Measurements from ENCODE around the gene SRSF11. TPM values are rescaled to one million over a fixed set of nuclear protein-coding genes. Genes with fewer than 3 reads are reported as not detected.

The SRSF11 gene
- total RNA-seq, 2 donors from 2014 or later = 157 to 174 TPM

DNA sequence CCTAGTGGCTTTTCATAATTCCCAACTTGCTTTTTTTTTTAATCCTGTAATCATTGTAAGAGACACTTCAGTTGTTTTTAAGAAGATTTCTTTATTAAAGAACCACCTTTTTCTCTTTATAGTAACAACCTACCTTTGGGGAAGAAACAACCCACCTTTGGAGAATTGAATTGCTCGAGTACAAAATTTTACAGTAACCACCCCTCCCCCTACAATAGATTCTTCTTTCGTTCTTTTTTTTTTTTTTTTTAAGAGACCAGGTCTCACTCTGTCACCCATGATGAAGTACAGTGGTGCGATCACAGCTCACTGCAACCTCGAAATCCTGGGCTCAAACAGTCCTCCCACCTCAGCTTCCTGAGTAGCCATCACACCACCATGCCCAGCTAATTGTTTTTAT lies 13.7 kb upstream of the SRSF11 start:
- WGBS, 2 donors = 76 to 77% methylated on average over 4 of the region's 4 CpGs
- TF ChIP-seq POLR2A (IDR thresholded peaks at IDR 0.05) = no peak
- TF ChIP-seq CTCF (IDR thresholded peaks at IDR 0.05) = no peak
- no peak overlapping the region for H3K4me3 ChIP-seq
- H3K9me3 ChIP-seq = no peaks in the 10 kb centered on the region
- H3K36me3 ChIP-seq (replicated peaks in 1 of 2; ENCODE audit: insufficient read depth in 1 of 2, low read depth in 2 of 2) = no peaks in the 10 kb centered on the region
- H3K27me3 ChIP-seq = no peaks in the 10 kb centered on the region
- intact Hi-C loops (cut with DNase I) = no loop called here
- ATAC-seq = no peak
- peaks cover 29% of the 10 kb centered on the region for H3K4me1 ChIP-seq
- no peak overlapping the region for H3K27ac ChIP-seq
- no peak for DNase-seq

DNA sequence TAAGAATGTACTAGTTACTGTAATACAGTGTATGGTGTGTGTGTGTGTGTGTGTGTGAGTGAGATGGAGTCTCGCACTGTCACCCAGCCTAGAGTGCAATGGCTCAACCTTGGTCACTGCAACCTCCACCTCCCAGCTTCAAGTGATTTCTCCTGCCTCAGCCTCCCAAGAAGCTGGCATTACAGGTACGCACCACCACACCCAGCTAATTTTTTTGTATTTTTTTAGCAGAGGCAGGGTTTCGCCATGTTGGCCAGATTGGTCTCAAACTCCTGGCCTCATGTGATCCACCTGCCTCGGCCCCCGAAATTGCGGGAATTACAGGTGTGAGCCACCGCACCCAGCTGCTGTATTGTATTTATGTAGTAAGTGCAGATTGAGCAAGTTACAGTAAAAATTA lies 12.9 kb upstream of the SRSF11 start:
- 91 to 94% methylated on average over 7 of the region's 7 CpGs for WGBS, 2 donors

GRCh38 chr1:70210820-70211219 lies 10.4 kb upstream of the SRSF11 start:
- TF ChIP-seq POLR2A (IDR thresholded peaks at IDR 0.05) (no peak), CTCF (IDR thresholded peaks at IDR 0.05) (no peak)
- DNase-seq (no peak), ATAC-seq (no peak)
- Histone ChIP-seq H3K4me1 (peaks cover 16% of the 10 kb centered on the region), H3K9me3 (no peaks in the 10 kb centered on the region), H3K36me3 (replicated peaks in 1 of 2; ENCODE audit: insufficient read depth in 1 of 2, low read depth in 2 of 2) (no peaks in the 10 kb centered on the region), H3K27ac (no peak overlapping the region), H3K4me3 (no peak overlapping the region), H3K27me3 (no peaks in the 10 kb centered on the region)
- 74 to 81% methylated on average over 1 of the region's 1 CpG for WGBS, 2 donors
- intact Hi-C loops (cut with DNase I) = no loop called here

More for the DNA sequence above, 12.9 kb upstream of the SRSF11 start:
- H3K9me3 ChIP-seq = no peaks in the 10 kb centered on the region
- H3K27me3 ChIP-seq = no peaks in the 10 kb centered on the region
- no peak overlapping the region for H3K4me3 ChIP-seq
- no peak overlapping the region for H3K27ac ChIP-seq
- ATAC-seq (no peak), DNase-seq (no peak)
- H3K4me1 ChIP-seq = peaks cover 29% of the 10 kb centered on the region
- TF ChIP-seq CTCF (IDR thresholded peaks at IDR 0.05) = no peak
- no peak for TF ChIP-seq POLR2A (IDR thresholded peaks at IDR 0.05)
- intact Hi-C loops (cut with DNase I) = no loop called here
- H3K36me3 ChIP-seq (replicated peaks in 1 of 2; ENCODE audit: insufficient read depth in 1 of 2, low read depth in 2 of 2) = no peaks in the 10 kb centered on the region

GRCh38 chr1:70211541-70211940 lies 9.6 kb upstream of the SRSF11 start:
- Histone ChIP-seq H3K27me3 (no peaks in the 10 kb centered on the region), H3K4me1 (peaks cover 13% of the 10 kb centered on the region), H3K36me3 (replicated peaks in 1 of 2; ENCODE audit: insufficient read depth in 1 of 2, low read depth in 2 of 2) (no peaks in the 10 kb centered on the region), H3K9me3 (no peaks in the 10 kb centered on the region), H3K27ac (no peak overlapping the region), H3K4me3 (no peak overlapping the region)
- DNase-seq (no peak), ATAC-seq (no peak)
- intact Hi-C loops (cut with DNase I) = no loop called here
- TF ChIP-seq POLR2A (IDR thresholded peaks at IDR 0.05) (no peak), CTCF (IDR thresholded peaks at IDR 0.05) (no peak)

DNA sequence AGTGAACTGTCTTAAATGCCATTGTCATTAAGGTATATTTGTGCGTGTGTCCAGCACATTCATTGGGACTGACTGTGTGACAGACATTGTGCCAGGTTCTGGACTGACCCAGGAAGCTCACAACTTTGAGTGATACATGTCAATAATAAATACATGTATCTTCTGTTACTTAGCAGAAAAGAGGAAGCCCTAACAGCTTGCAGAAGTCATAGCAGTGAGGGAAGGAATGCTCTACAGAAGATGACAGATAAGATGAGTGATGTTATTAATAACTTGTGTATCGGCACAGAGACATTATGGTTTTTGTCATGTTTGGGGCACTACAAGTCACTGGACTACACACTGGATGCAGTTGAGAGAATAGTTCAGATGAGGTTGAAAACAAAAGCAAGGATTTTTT lies 1.2 kb upstream of the SRSF11 start:
- 79 to 85% methylated on average over 2 of the region's 2 CpGs for WGBS, 2 donors
- TF ChIP-seq CTCF (IDR thresholded peaks at IDR 0.05) (no peak), POLR2A (IDR thresholded peaks at IDR 0.05) (no peak)
- DNase-seq (no peak), ATAC-seq (no peak)
- no peaks in the 10 kb centered on the region for H3K27me3 ChIP-seq
- no peak overlapping the region for H3K27ac ChIP-seq
- no peaks in the 10 kb centered on the region for H3K9me3 ChIP-seq
- H3K36me3 ChIP-seq (replicated peaks in 1 of 2; ENCODE audit: insufficient read depth in 1 of 2, low read depth in 2 of 2) = no peaks in the 10 kb centered on the region
- H3K4me3 ChIP-seq = no peak overlapping the region
- peaks cover 31% of the 10 kb centered on the region for H3K4me1 ChIP-seq
- intact Hi-C loops (cut with DNase I) = no loop called here
